ENCODE data around the gene SPEM3.

Gene SPEM3

DNA sequence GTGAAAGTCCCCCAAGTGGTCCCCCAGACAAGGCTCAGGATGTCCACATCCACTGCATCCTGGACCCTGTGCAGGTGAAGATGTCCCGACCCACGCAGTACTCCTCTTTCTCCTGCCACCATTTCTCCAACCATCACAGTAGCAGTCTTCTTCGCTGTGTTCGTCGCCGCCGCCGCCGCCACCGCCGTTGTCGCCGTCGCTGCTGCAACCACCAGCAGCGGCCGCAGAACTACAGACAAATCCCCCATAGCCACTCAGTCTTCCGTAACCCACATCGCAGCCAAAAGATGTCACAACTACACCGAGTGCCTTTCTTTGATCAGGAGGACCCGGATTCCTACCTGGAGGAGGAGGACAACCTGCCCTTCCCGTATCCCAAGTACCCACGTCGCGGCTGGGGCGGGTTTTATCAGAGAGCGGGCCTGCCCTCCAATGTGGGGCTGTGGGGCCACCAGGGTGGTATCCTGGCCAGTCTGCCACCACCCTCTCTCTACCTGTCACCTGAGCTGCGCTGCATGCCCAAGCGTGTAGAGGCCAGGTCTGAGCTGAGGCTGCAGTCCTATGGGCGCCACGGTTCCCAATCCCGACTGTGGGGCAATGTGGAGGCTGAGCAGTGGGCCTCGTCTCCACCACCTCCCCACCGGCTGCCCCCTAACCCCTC, 2.3 kb upstream of the SPEM3 start:
- H3K27me3 ChIP-seq (ENCODE audit: low read depth, low read length), result no peaks in the 10 kb centered on the region
- H3K27ac ChIP-seq (ENCODE audit: low read length), result no peak overlapping the region
- no peak overlapping the region for H3K4me3 ChIP-seq (ENCODE audit: low read depth in 1 of 2, low read length in 2 of 2)
- no peaks in the 10 kb centered on the region for H3K9me3 ChIP-seq (ENCODE audit: control insufficient read depth in 1 of 2, low read length in 2 of 2)
- H3K4me1 ChIP-seq (ENCODE audit: control insufficient read depth in 1 of 2, insufficient read depth in 2 of 2, low read length in 2 of 2), result no peaks in the 10 kb centered on the region
- H3K36me3 ChIP-seq (ENCODE audit: control insufficient read depth in 1 of 2, insufficient read depth in 2 of 2, low read length in 2 of 2), result no peaks in the 10 kb centered on the region

DNA sequence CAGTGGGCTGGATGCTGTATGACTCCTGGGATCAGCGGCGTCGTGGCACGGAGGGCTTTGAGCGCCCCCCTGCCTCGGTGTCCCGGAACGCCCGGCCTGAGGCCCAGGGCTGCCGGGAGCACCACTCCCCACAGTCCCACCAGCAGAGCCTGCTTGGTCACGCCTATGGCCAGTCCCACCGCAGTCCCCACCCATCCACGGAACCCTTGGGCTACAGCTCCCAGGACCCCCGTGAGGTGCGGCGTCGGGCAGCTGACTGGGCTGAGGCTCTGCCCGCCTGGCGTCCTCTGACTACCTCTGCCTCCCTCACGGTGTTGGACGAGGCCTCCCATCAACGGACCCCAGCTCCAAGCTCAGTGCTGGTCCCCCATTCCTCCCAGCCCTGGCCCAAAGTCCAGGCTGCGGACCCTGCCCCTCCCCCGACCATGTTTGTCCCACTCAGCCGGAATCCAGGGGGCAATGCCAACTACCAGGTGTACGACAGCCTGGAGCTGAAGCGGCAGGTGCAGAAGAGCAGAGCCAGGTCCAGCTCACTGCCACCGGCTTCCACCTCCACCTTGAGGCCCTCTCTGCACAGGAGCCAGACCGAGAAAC, 1.7 kb upstream of the SPEM3 start:
- H3K27ac ChIP-seq (ENCODE audit: low read length), result no peak overlapping the region
- H3K9me3 ChIP-seq (ENCODE audit: control insufficient read depth in 1 of 2, low read length in 2 of 2), result no peaks in the 10 kb centered on the region
- no peaks in the 10 kb centered on the region for H3K27me3 ChIP-seq (ENCODE audit: low read depth, low read length)
- H3K4me1 ChIP-seq (ENCODE audit: control insufficient read depth in 1 of 2, insufficient read depth in 2 of 2, low read length in 2 of 2), result no peaks in the 10 kb centered on the region
- H3K4me3 ChIP-seq (ENCODE audit: low read depth in 1 of 2, low read length in 2 of 2), result no peak overlapping the region
- no peaks in the 10 kb centered on the region for H3K36me3 ChIP-seq (ENCODE audit: control insufficient read depth in 1 of 2, insufficient read depth in 2 of 2, low read length in 2 of 2)

GRCh38 chr17:7427549-7427948, 1.1 kb upstream of the SPEM3 start:
- no peaks in the 10 kb centered on the region for H3K9me3 ChIP-seq (ENCODE audit: control insufficient read depth in 1 of 2, low read length in 2 of 2)
- H3K27ac ChIP-seq (ENCODE audit: low read length), result no peak overlapping the region
- no peaks in the 10 kb centered on the region for H3K4me1 ChIP-seq (ENCODE audit: control insufficient read depth in 1 of 2, insufficient read depth in 2 of 2, low read length in 2 of 2)
- H3K27me3 ChIP-seq (ENCODE audit: low read depth, low read length), result no peaks in the 10 kb centered on the region
- H3K36me3 ChIP-seq (ENCODE audit: control insufficient read depth in 1 of 2, insufficient read depth in 2 of 2, low read length in 2 of 2), result no peaks in the 10 kb centered on the region
- H3K4me3 ChIP-seq (ENCODE audit: low read depth in 1 of 2, low read length in 2 of 2), result no peak overlapping the region

- H3K9me3 ChIP-seq (ENCODE audit: control insufficient read depth in 1 of 2, low read length in 2 of 2), result no peaks in the 10 kb centered on the region
- no peaks in the 10 kb centered on the region for H3K27me3 ChIP-seq (ENCODE audit: low read depth, low read length)
- no peaks in the 10 kb centered on the region for H3K36me3 ChIP-seq (ENCODE audit: control insufficient read depth in 1 of 2, insufficient read depth in 2 of 2, low read length in 2 of 2)
- H3K27ac ChIP-seq (ENCODE audit: low read length), result no peak overlapping the region
- no peak overlapping the region for H3K4me3 ChIP-seq (ENCODE audit: low read depth in 1 of 2, low read length in 2 of 2)
- no peaks in the 10 kb centered on the region for H3K4me1 ChIP-seq (ENCODE audit: control insufficient read depth in 1 of 2, insufficient read depth in 2 of 2, low read length in 2 of 2)
Measured at GRCh38 chr17:7429722-7430121, 1.1 kb downstream of the SPEM3 start.

- no peak overlapping the region for H3K27ac ChIP-seq (ENCODE audit: low read length)
- H3K27me3 ChIP-seq (ENCODE audit: low read depth, low read length), result peaks cover 5% of the 10 kb centered on the region
- no peaks in the 10 kb centered on the region for H3K36me3 ChIP-seq (ENCODE audit: control insufficient read depth in 1 of 2, insufficient read depth in 2 of 2, low read length in 2 of 2)
- no peaks in the 10 kb centered on the region for H3K9me3 ChIP-seq (ENCODE audit: control insufficient read depth in 1 of 2, low read length in 2 of 2)
- H3K4me1 ChIP-seq (ENCODE audit: control insufficient read depth in 1 of 2, insufficient read depth in 2 of 2, low read length in 2 of 2), result peaks cover 4 to 13% of the 10 kb centered on the region in 2 donors
- H3K4me3 ChIP-seq (ENCODE audit: low read depth in 1 of 2, low read length in 2 of 2), result no peak overlapping the region
Measured at GRCh38 chr17:7431231-7431630, 2.6 kb downstream of the SPEM3 start.

DNA sequence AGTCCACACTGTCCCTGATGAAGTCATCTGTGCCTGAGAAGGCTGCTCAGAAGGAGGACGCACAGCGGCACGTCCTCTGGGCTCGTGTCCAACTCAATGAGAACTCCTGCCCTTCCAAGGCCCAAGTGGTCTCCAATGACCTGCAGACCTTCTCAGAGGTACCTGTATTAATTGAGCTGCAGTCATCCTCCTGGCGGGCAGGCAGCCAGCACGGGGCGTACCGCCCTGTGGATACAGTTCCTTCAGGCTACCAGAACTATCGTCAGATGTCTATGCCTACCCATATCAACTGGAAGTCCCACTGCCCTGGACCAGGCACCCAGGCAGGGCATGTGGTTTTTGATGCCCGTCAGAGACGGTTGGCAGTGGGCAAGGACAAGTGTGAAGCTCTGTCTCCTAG, 3.6 kb downstream of the SPEM3 start:
- H3K9me3 ChIP-seq (ENCODE audit: control insufficient read depth in 1 of 2, low read length in 2 of 2), result no peaks in the 10 kb centered on the region
- no peaks in the 10 kb centered on the region for H3K36me3 ChIP-seq (ENCODE audit: control insufficient read depth in 1 of 2, insufficient read depth in 2 of 2, low read length in 2 of 2)
- H3K27ac ChIP-seq (ENCODE audit: low read length), result no peak overlapping the region
- peaks cover 4 to 23% of the 10 kb centered on the region in 2 donors for H3K4me1 ChIP-seq (ENCODE audit: control insufficient read depth in 1 of 2, insufficient read depth in 2 of 2, low read length in 2 of 2)
- H3K4me3 ChIP-seq (ENCODE audit: low read depth in 1 of 2, low read length in 2 of 2), result no peak overlapping the region
- H3K27me3 ChIP-seq (ENCODE audit: low read depth, low read length), result peaks cover 5% of the 10 kb centered on the region

DNA sequence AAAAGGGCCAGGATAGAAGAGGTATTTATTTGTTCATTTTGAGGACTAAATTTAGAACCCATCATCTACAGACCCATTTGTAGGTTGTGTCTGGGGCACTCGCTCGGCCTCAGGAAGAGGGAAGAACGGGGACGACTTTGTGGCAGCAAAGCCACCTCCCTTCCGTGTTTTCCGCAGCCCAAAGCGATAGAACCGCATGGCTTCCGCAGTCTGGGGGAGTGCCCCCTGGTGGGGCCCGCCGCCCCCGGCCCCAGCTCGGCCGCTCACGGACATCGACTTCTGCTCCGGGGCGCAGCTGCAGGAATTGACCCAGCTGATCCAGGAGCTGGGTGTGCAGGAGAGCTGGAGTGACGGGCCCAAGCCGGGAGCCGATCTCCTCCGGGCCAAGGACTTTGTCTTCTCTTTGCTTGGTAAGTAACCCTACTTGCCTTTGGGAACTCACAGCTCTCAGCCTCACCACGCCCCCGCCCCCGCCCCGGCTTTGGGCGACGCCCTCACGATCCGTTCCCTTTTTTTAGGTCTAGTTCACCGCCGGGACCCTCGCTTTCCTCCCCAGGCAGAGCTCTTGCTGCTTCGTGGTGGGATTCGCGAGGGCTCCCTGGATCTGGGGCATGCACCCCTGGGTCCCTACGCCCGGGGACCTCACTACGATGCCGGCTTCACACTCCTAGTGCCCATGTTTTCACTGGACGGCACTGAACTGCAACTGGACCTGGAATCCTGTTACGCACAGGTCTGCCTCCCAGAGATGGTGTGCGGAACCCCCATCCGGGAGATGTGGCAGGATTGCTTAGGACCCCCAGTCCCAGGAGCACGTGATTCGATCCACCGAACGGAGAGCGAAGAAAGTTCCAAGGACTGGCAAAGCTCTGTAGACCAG, 7.3 kb downstream of the SPEM3 start:
- H3K4me3 ChIP-seq (ENCODE audit: low read depth in 1 of 2, low read length in 2 of 2), result peak overlapping the region; percentile 61 to 79
- no peaks in the 10 kb centered on the region for H3K9me3 ChIP-seq (ENCODE audit: control insufficient read depth in 1 of 2, low read length in 2 of 2)
- H3K4me1 ChIP-seq (ENCODE audit: control insufficient read depth in 1 of 2, insufficient read depth in 2 of 2, low read length in 2 of 2), result peaks cover 8 to 51% of the 10 kb centered on the region in 2 donors
- H3K36me3 ChIP-seq (ENCODE audit: control insufficient read depth in 1 of 2, insufficient read depth in 2 of 2, low read length in 2 of 2), result no peaks in the 10 kb centered on the region
- peaks cover 32% of the 10 kb centered on the region for H3K27me3 ChIP-seq (ENCODE audit: low read depth, low read length)
- H3K27ac ChIP-seq (ENCODE audit: low read length), result peak overlapping the region; percentile 72

DNA sequence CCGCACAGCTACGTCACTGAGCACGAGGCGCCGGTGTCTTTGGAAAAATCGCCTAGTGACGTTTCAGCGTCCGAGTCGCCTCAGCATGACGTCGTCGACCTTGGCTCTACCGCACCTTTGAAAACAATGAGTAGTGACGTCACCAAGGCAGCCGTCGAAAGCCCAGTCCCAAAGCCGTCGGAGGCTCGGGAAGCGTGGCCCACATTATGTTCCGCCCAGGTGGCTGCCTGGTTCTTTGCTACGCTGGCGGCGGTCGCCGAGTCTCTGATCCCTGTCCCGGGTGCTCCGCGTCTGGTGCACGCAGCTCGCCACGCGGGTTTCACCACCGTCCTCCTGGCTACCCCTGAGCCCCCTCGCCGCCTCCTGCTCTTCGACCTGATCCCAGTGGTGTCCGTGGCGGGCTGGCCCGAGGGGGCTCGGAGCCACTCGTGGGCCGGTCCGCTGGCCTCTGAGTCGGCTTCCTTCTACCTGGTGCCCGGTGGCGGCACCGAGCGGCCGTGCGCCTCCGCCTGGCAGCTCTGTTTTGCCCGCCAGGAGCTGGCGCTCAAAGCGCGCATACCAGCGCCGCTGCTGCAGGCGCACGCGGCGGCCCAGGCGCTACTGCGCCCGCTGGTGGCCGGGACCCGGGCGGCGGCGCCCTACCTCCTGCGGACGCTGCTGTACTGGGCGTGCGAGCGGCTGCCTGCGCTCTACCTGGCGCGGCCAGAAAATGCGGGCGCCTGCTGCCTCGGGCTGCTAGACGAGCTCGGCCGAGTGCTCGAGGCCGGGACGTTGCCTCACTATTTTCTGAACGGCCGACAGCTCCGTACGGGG, 8.1 kb downstream of the SPEM3 start:
- peak overlapping the region; percentile 61 to 79 for H3K4me3 ChIP-seq (ENCODE audit: low read depth in 1 of 2, low read length in 2 of 2)
- H3K9me3 ChIP-seq (ENCODE audit: control insufficient read depth in 1 of 2, low read length in 2 of 2), result no peaks in the 10 kb centered on the region
- peaks cover 8 to 51% of the 10 kb centered on the region in 2 donors for H3K4me1 ChIP-seq (ENCODE audit: control insufficient read depth in 1 of 2, insufficient read depth in 2 of 2, low read length in 2 of 2)
- H3K36me3 ChIP-seq (ENCODE audit: control insufficient read depth in 1 of 2, insufficient read depth in 2 of 2, low read length in 2 of 2), result no peaks in the 10 kb centered on the region
- peak overlapping the region; percentile 72 for H3K27ac ChIP-seq (ENCODE audit: low read length)
- H3K27me3 ChIP-seq (ENCODE audit: low read depth, low read length), result peaks cover 38% of the 10 kb centered on the region

- peak overlapping the region; percentile 37 to 61 for H3K4me3 ChIP-seq (ENCODE audit: low read depth in 1 of 2, low read length in 2 of 2)
Measured at GRCh38 chr17:7437369-7437863, 8.8 kb downstream of the SPEM3 start.

DNA sequence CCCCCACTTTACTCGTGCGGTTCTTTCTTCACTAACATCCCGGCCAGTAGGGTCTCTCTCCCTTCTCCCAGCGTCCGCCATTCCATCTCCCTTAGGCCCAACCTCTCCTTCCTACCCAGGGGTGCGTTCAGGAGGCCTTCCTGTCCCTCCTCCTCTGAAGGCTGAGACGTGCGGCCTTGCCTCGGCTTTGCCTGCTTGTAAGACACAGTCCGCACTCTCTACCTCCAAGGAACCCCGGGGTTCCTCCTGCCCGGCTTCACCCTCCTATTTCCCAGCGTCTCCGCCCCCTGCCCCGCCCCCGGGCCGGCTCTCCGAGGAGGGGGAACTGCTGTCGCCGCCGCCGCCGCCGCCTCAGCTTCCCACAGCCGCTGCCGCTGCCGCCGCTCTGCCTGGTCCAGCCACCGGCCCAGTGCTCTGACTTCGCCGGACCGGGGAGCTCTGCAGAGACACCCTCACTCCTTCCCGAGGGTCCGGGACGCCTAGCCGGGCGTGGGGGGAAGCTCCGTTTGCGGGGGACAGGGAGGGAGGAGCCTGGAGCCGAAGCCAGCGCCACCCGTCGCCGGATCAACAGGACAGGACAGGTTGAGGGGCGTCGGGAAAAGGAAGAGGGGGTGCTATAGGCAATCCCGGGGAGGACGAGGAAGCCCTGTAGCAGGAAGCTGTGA, 9.4 kb downstream of the SPEM3 start:
- Histone ChIP-seq H3K36me3 (ENCODE audit: control insufficient read depth in 1 of 2, insufficient read depth in 2 of 2, low read length in 2 of 2) (no peaks in the 10 kb centered on the region), H3K9me3 (ENCODE audit: control insufficient read depth in 1 of 2, low read length in 2 of 2) (no peaks in the 10 kb centered on the region), H3K27ac (ENCODE audit: low read length) (no peak overlapping the region), H3K4me1 (ENCODE audit: control insufficient read depth in 1 of 2, insufficient read depth in 2 of 2, low read length in 2 of 2) (peaks cover 8 to 51% of the 10 kb centered on the region in 2 donors), H3K27me3 (ENCODE audit: low read depth, low read length) (peaks cover 38% of the 10 kb centered on the region), H3K4me3 (ENCODE audit: low read depth in 1 of 2, low read length in 2 of 2) (peak overlapping the region; percentile 37 to 61)

More at GRCh38 chr17:7437369-7437863, 8.8 kb downstream of the SPEM3 start:
- no peaks in the 10 kb centered on the region for H3K9me3 ChIP-seq (ENCODE audit: control insufficient read depth in 1 of 2, low read length in 2 of 2)
- peaks cover 8 to 51% of the 10 kb centered on the region in 2 donors for H3K4me1 ChIP-seq (ENCODE audit: control insufficient read depth in 1 of 2, insufficient read depth in 2 of 2, low read length in 2 of 2)
- H3K27me3 ChIP-seq (ENCODE audit: low read depth, low read length), result peaks cover 38% of the 10 kb centered on the region
- H3K36me3 ChIP-seq (ENCODE audit: control insufficient read depth in 1 of 2, insufficient read depth in 2 of 2, low read length in 2 of 2), result no peaks in the 10 kb centered on the region
- H3K27ac ChIP-seq (ENCODE audit: low read length), result no peak overlapping the region
